Esophagus mucosa (tissue), 1 donor: ENCODE results near the gene TUBB6. TPM values are rescaled to one million over a fixed set of nuclear protein-coding genes. Genes with fewer than 3 reads are reported as not detected.
A peak's percentile ranks its signal among the peaks of the same experiment; 100 is the strongest.

ENCODE experiments used
- ATAC-seq: fragments of 200-7000 bp; cut with Tn5 transposase; one replicate; pipeline ENCODE4 v1.9.1; 2020
- total RNA-seq: library from RNA; stranded (reverse); gene quantifications from one replicate; pipeline ENCODE4 v1.2.4, GENCODE V29; 2023
- donor health status: DM: yes; HTN: yes; CAD: no.

Gene TUBB6
- total RNA-seq, 1 donor from 2014 or later: 201 TPM

GRCh38 chr18:12315490-12315889 is 7.4 kb downstream of the TUBB6 start:
- ATAC-seq: peak; percentile 9

- ATAC-seq: peak; percentile 84
These were observed 7.9 kb downstream of the TUBB6 start for GRCh38 chr18:12315911-12316310.

- ATAC-seq: no peak
These were observed 9.8 kb downstream of the TUBB6 start for GRCh38 chr18:12317664-12318333.

- ATAC-seq: peak; percentile 19
These were observed 10.3 kb downstream of the TUBB6 start for GRCh38 chr18:12318334-12318697.

DNA sequence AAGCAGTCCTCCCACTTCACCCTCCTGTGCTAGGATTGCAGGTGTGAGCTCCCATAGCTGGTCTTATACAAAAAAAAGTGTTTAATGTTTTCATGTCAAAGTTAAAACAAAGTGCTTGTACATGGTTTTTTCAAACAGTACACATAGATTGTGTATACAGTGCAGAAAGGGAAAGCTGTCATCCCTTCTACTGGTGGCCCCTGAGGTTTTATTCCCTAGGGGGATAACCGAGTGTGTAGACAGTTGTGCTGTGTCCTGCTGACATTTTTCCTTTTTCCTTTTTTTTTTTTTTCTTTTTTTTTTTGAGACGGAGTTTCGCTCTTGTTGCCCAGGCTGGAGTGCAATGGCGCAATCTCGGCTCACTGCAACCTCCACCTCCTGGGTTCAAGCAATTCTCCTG is 10.8 kb downstream of the TUBB6 start:
- no peak for ATAC-seq

- peak; percentile 35 for ATAC-seq
These were observed 13.3 kb downstream of the TUBB6 start for GRCh38 chr18:12321333-12321732.

- no peak for ATAC-seq
These were observed 17.1 kb downstream of the TUBB6 start for GRCh38 chr18:12324991-12325725.

- ATAC-seq: no peak
These were observed 17.7 kb downstream of the TUBB6 start for GRCh38 chr18:12325726-12326245.

DNA sequence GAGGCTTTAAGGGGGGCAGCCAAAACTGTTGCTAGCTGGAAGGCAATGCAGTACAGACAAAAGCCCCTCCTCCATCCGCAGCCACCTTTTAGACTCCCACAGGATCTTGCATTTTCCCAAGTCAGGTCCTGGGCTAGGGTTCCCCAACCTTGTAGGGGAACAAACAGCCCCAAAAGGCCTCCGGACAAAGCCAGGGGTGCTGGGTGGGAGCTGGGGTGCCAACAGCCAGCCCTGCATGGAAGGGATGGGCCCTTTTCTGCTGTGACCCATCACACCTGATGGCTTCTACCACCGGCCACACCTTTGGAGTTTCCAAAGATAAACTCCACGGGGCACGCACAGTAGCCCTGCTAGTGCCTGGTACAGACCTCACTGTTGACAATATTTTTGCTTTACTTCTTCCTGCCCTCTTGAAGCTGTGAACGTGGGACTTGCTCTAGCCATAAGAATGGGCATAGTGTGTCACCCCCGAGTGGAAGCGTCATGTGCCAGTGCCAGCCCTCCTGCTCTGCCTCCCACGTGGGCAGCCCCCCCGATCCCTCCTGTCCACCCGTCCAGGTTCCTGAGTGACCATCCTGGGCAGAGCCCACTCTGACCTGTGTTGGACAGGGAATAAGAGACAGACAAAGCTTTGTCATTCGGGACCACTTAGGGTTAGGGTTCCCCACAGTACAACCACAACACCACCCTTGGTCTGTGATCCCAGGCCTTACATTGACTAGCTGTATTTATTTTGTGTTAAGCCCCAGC is 18.8 kb downstream of the TUBB6 start:
- peak; percentile 16 for ATAC-seq

GRCh38 chr18:12327510-12328178 is 19.6 kb downstream of the TUBB6 start:
- ATAC-seq: peak; percentile 86

GRCh38 chr18:12328179-12328823 is 20.3 kb downstream of the TUBB6 start:
- ATAC-seq: peak; percentile 19

DNA sequence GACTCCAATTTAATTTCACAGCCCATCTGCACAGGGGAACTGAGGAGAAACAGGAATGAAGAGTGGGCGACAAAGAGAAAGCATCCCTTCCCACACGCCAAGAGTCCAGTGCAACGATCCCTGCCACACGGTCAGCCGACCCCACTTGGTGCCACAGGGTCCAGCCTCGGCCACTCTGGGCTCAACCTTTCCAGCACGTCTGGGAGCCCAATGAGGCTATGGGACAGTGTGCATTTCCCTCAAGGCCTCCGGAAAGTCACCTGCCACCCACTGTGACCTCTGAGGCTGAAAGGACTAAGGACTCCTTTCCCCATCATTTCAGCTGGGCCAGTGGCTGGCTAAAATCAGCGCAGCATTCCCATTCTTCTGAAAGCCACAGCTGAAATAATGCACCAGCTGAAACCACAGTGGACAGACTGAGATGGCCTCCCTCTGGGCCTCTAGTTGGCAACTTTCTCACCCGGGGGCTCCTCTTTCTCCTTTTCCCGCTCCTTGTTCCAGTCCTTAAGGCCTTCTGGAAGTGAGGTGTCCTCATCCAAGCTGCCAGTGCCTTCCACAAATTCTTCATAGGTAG is 21.2 kb downstream of the TUBB6 start:
- ATAC-seq: no peak

GRCh38 chr18:12330766-12331165 is 22.7 kb downstream of the TUBB6 start:
- ATAC-seq: no peak

GRCh38 chr18:12333506-12334290 is 25.7 kb downstream of the TUBB6 start:
- no peak for ATAC-seq

DNA sequence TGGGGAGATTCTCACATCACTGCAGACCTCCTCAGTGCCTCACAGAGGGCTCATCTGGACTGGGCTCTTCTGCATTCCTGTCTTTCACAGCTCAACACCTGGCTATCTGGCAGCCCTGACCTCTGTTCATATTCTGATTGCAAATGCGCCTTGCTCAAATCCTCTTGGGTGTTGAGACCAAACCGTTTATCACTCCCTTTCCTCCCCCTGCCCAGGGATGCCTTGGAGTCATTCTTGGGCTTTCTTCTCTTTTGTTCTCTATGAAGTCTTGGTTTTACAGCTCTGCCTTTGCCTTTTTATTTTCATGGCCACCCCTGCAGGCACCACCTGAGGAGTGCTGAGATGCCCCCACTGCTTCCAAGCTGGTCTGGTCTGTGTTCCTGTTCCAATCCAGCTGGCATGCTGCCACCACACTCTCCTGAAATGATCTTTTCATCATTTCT is 26.3 kb downstream of the TUBB6 start:
- ATAC-seq: no peak

DNA sequence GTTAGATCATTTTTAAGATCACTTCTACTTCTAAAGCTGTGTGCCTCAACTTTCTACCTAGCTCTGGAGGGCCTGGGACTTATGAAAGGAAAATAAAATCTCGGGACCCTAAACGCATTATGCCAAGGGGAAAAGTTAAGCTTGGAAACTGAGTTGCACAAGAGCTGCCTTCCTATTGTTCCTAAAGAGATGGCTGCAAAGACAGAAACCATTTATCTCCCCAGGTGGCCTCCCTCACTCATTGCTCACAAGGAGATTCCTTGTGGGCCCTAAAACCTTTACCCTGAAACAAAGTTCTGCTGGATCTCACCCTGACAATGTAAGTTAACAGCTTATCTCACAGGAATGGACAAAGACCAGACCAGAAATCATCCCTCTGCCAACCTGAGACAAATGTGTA is 26.8 kb downstream of the TUBB6 start:
- ATAC-seq: no peak

- no peak for ATAC-seq
These were observed 27.5 kb downstream of the TUBB6 start for GRCh38 chr18:12335503-12335902.

- peak; percentile 81 for ATAC-seq
These were observed 28.2 kb downstream of the TUBB6 start for GRCh38 chr18:12336171-12336613.

DNA sequence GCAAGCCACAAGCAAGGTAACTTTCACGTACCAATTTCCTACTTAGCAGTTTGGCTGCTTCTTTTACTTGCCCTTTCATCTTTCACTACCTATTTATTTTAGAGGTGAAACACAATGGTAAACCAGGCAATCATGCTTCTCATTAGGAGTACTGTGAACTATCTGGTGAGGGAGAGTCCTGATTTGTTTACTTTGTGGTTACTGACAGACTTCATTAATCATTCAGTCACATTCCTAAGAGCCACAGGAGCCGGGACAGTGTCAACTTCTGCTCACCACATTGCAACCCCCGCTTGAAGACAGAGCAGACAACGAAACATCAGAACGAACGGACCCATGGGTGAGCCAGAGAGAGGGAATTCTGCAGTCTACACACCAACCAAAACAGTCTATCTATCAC is 28.8 kb downstream of the TUBB6 start:
- peak; percentile 44 for ATAC-seq

GRCh38 chr18:12338382-12338781 is 30.3 kb downstream of the TUBB6 start:
- ATAC-seq: no peak
